HG03460 (cell line): Measurements from ENCODE around the gene ARHGAP8.
"Not testable (repeated sequence)": the region's sequence is repeated elsewhere in the genome, so short reads cannot be mapped to it uniquely, and the experiment has no call there.

Source experiments
- ATAC-seq: cut with Tn5 transposase; IDR thresholded peaks from one replicate; pipeline ENCODE4 v1.9.1; 2021; ENCODE audit not compliant: unreplicated experiment

The ARHGAP8 gene

GRCh38 chr22:44883011-44883421, 130.6 kb downstream of the ARHGAP8 start:
- no peak for ATAC-seq

- ATAC-seq, result no peak
Measured at GRCh38 chr22:44884562-44884961, 132.2 kb downstream of the ARHGAP8 start.

- no peak for ATAC-seq
Measured at GRCh38 chr22:44884968-44885805, 132.8 kb downstream of the ARHGAP8 start.

GRCh38 chr22:44885806-44886360, 133.5 kb downstream of the ARHGAP8 start:
- ATAC-seq, result no peak

GRCh38 chr22:44887941-44888366, 135.6 kb downstream of the ARHGAP8 start:
- no peak for ATAC-seq

GRCh38 chr22:44888491-44889254, 136.3 kb downstream of the ARHGAP8 start:
- no peak for ATAC-seq

- ATAC-seq, result no peak
Measured at GRCh38 chr22:44889255-44889878, 137.0 kb downstream of the ARHGAP8 start.

GRCh38 chr22:44890416-44891292, 138.3 kb downstream of the ARHGAP8 start:
- ATAC-seq, result no peak

GRCh38 chr22:44891293-44891747, 138.9 kb downstream of the ARHGAP8 start:
- no peak for ATAC-seq

GRCh38 chr22:44891791-44892190, 139.4 kb downstream of the ARHGAP8 start:
- ATAC-seq, result no peak

- ATAC-seq, result no peak
Measured at GRCh38 chr22:44892243-44892642, 139.9 kb downstream of the ARHGAP8 start.

- no peak for ATAC-seq
Measured at GRCh38 chr22:44892803-44893730, 140.7 kb downstream of the ARHGAP8 start.

GRCh38 chr22:44893731-44894080, 141.3 kb downstream of the ARHGAP8 start:
- no peak for ATAC-seq

GRCh38 chr22:44894321-44894720, 141.9 kb downstream of the ARHGAP8 start:
- ATAC-seq, result no peak

- no peak for ATAC-seq
Measured at GRCh38 chr22:44894782-44895181, 142.4 kb downstream of the ARHGAP8 start.

GRCh38 chr22:44895296-44896055, 143.1 kb downstream of the ARHGAP8 start:
- no peak for ATAC-seq

GRCh38 chr22:44898236-44898635, 145.9 kb downstream of the ARHGAP8 start:
- no peak for ATAC-seq

GRCh38 chr22:44901301-44901700, 148.9 kb downstream of the ARHGAP8 start:
- ATAC-seq, result no peak

GRCh38 chr22:44903164-44903563, 150.8 kb downstream of the ARHGAP8 start:
- not testable (repeated sequence) for ATAC-seq
